ENCODE measurements around the gene NRIP1.

Gene NRIP1

DNA sequence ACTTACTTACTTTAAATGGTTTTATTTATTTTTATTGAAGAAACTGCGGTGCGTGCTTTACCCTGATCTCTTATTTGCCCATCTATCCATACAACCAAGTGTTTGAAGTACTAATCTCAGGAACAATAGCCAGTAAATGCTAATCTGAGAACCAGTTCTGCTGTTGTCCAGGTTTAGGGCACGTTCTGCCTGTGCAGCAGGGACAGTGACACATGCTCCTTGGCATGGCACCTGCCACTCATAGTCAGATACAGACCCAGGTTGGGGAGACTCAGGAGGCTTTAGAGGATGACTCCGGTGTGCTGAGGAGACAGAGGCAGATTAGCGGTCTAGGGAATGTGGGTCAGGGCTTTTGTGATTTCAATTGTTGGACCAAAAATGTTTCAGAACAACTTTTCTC is 83.6 kb downstream of the NRIP1 start:
- Histone ChIP-seq H3K4me3 (ENCODE audit: low read length) (no peak overlapping the region), H3K9me3 (ENCODE audit: control insufficient read depth, insufficient read depth, low read length) (no peaks in the 10 kb centered on the region), H3K27ac (ENCODE audit: low read length) (no peak overlapping the region), H3K27me3 (ENCODE audit: control insufficient read depth, insufficient read depth, low read length) (no peaks in the 10 kb centered on the region), H3K4me1 (ENCODE audit: control insufficient read depth, insufficient read depth, low read length) (no peaks in the 10 kb centered on the region), H3K36me3 (ENCODE audit: control insufficient read depth, insufficient read depth, low read length) (no peaks in the 10 kb centered on the region)
- no CpG with 5 or more reads among the region's 5 CpGs for WGBS (ENCODE audit: insufficient coverage, insufficient read length)
- DNase-seq (ENCODE audit: low read depth, low spot score), result no peak

DNA sequence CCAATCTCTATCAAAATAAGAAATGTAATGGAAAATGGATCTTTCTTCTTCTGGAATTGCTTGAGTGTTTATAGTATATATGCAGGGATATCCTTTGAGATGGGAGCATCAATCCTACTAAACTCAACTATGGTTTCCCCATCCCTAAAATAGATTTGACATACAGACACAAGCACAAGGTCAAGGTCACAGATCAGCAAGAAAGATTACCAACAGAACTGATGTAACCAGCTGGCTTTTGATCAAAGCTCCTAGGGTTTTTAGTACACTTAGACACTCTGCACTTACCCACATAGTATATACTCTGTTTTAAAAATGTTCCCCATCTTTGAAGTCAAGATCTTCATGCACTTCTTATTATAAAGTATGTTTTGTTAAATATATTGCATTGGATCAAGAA is 85.5 kb downstream of the NRIP1 start:
- H3K27ac ChIP-seq (ENCODE audit: low read length), result no peak overlapping the region
- no peaks in the 10 kb centered on the region for H3K27me3 ChIP-seq (ENCODE audit: control insufficient read depth, insufficient read depth, low read length)
- no peaks in the 10 kb centered on the region for H3K36me3 ChIP-seq (ENCODE audit: control insufficient read depth, insufficient read depth, low read length)
- no peak for DNase-seq (ENCODE audit: low read depth, low spot score)
- no peak overlapping the region for H3K4me3 ChIP-seq (ENCODE audit: low read length)
- no peaks in the 10 kb centered on the region for H3K4me1 ChIP-seq (ENCODE audit: control insufficient read depth, insufficient read depth, low read length)
- H3K9me3 ChIP-seq (ENCODE audit: control insufficient read depth, insufficient read depth, low read length), result no peaks in the 10 kb centered on the region

DNA sequence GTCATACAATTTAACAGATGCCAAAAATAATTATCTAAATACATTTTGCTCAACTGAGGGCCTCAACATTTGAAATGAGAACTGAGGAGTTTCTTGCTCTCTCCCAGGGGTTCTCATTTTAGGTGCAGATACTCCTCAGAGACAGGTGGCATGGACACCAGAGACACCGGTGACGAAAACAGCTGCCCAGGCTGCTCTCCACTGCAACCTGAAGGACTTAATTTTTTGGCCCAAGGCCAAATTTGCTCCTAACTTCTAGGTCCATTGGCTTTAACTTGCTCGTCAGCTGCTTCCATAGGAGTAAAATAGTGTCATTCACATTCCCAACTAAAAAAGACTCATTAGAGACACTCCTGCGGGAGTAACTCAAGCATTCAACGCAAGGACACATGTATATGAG is 87.0 kb downstream of the NRIP1 start:
- H3K9me3 ChIP-seq (ENCODE audit: control insufficient read depth, insufficient read depth, low read length), result no peaks in the 10 kb centered on the region
- H3K27me3 ChIP-seq (ENCODE audit: control insufficient read depth, insufficient read depth, low read length), result no peaks in the 10 kb centered on the region
- no peak overlapping the region for H3K4me3 ChIP-seq (ENCODE audit: low read length)
- WGBS (ENCODE audit: insufficient coverage, insufficient read length), result no CpG with 5 or more reads among the region's 5 CpGs
- H3K36me3 ChIP-seq (ENCODE audit: control insufficient read depth, insufficient read depth, low read length), result no peaks in the 10 kb centered on the region
- DNase-seq (ENCODE audit: low read depth, low spot score), result no peak
- H3K27ac ChIP-seq (ENCODE audit: low read length), result no peak overlapping the region
- H3K4me1 ChIP-seq (ENCODE audit: control insufficient read depth, insufficient read depth, low read length), result no peaks in the 10 kb centered on the region

DNA sequence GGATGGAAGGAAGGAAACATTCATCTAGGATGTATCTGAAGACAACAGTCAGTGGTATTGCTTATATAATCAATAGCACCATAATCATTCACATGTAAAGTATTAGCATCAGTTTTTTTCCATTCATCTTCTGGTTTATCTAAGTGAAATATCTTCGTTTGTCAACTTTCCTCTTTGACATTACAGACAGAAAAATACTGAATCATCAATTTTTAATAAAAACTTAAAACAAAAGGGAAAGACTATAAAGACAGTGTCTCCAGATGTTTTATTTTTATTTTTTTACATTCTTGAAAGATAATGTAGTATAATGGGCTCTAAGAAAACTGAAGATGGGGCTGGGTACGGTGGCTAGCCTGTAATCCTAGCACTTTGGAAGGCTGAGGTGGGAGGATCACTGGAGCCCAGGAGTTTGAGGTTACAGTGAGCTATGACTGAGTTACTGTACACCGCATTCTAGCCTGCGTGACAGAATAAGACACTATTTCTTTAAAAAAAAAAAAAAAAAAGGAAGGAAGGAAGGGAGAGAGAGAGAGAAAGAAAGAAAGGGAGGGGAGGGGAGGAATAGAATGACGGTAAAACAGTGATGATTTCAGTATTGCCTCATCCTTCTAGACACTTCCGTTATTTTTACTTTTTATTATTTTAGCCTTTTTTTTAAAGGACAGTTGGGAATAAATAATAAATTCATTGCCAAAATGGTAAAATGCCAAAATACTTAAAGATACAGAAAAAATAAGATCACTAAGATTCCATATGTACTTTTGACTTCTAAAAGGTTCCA is 89.5 kb downstream of the NRIP1 start:
- WGBS (ENCODE audit: insufficient coverage, insufficient read length), result no CpG with 5 or more reads among the region's 6 CpGs
- H3K27me3 ChIP-seq (ENCODE audit: control insufficient read depth, insufficient read depth, low read length), result no peaks in the 10 kb centered on the region
- H3K4me3 ChIP-seq (ENCODE audit: low read length), result no peak overlapping the region
- H3K36me3 ChIP-seq (ENCODE audit: control insufficient read depth, insufficient read depth, low read length), result no peaks in the 10 kb centered on the region
- no peak for DNase-seq (ENCODE audit: low read depth, low spot score)
- H3K4me1 ChIP-seq (ENCODE audit: control insufficient read depth, insufficient read depth, low read length), result no peaks in the 10 kb centered on the region
- no peaks in the 10 kb centered on the region for H3K9me3 ChIP-seq (ENCODE audit: control insufficient read depth, insufficient read depth, low read length)
- H3K27ac ChIP-seq (ENCODE audit: low read length), result no peak overlapping the region

DNA sequence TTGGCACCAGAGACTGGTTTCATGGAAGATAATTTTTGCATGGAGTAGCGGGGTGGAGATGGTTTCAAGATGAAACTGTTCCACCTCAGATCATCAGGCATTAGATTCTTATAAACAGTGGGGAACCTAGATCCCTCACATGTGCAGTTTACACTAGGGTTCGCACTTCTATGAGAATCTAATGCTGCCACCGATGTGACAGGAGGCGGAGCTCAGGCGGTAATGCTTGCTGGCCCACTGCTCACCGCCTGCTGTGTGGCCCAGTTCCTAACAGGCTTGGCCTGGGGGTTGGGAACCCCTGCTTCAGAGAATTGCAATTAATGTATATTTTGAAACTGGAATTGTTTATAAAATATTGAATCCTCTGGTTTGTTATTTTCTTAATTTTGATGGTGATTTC is 92.1 kb downstream of the NRIP1 start:
- no peaks in the 10 kb centered on the region for H3K9me3 ChIP-seq (ENCODE audit: control insufficient read depth, insufficient read depth, low read length)
- H3K27me3 ChIP-seq (ENCODE audit: control insufficient read depth, insufficient read depth, low read length), result no peaks in the 10 kb centered on the region
- WGBS (ENCODE audit: insufficient coverage, insufficient read length), result no CpG with 5 or more reads among the region's 6 CpGs
- no peak overlapping the region for H3K27ac ChIP-seq (ENCODE audit: low read length)
- H3K4me3 ChIP-seq (ENCODE audit: low read length), result no peak overlapping the region
- no peak for DNase-seq (ENCODE audit: low read depth, low spot score)
- no peaks in the 10 kb centered on the region for H3K4me1 ChIP-seq (ENCODE audit: control insufficient read depth, insufficient read depth, low read length)
- no peaks in the 10 kb centered on the region for H3K36me3 ChIP-seq (ENCODE audit: control insufficient read depth, insufficient read depth, low read length)

DNA sequence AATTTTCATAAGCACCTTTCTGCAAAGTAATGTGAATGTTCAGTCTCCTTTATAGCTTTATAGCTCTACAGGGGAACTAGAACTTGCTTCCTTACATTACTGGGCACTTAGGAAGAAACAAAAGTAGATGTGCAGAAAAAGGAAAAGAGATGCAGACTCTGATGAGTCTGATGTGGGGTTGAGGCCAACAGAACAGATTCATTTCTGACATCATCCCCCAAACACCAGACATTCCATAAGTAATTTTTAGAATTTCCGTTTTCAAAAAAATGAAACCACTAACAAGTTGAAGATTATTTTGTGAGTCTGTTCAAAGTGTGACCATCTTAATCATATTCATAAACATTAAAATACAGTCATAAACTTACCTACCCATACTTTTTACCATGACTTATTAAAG is 96.0 kb downstream of the NRIP1 start:
- no peaks in the 10 kb centered on the region for H3K4me1 ChIP-seq (ENCODE audit: control insufficient read depth, insufficient read depth, low read length)
- no peak overlapping the region for H3K27ac ChIP-seq (ENCODE audit: low read length)
- H3K9me3 ChIP-seq (ENCODE audit: control insufficient read depth, insufficient read depth, low read length), result no peaks in the 10 kb centered on the region
- H3K4me3 ChIP-seq (ENCODE audit: low read length), result no peak overlapping the region
- DNase-seq (ENCODE audit: low read depth, low spot score), result no peak
- no CpG with 5 or more reads among the region's 1 CpG for WGBS (ENCODE audit: insufficient coverage, insufficient read length)
- H3K27me3 ChIP-seq (ENCODE audit: control insufficient read depth, insufficient read depth, low read length), result no peaks in the 10 kb centered on the region
- H3K36me3 ChIP-seq (ENCODE audit: control insufficient read depth, insufficient read depth, low read length), result no peaks in the 10 kb centered on the region

DNA sequence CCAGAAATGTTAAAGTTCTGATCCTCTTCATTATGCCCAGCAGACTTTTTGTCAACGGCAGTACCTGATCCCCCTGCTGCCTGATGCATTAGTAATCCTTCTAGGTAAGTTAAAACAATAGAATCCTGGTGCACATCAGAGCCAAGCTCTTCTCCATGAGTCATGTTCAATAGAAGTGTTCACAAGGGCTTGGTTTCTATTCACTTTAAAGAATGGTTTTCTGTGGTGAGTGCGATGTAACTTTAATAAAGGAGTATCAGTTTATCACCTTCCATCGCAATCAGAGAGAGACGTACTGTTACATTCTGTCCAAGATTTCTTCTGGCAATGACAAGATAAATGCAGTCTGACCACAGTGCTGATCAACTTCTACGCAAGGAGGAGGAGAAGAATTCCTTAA is 96.8 kb downstream of the NRIP1 start:
- Histone ChIP-seq H3K36me3 (ENCODE audit: control insufficient read depth, insufficient read depth, low read length) (no peaks in the 10 kb centered on the region), H3K27me3 (ENCODE audit: control insufficient read depth, insufficient read depth, low read length) (no peaks in the 10 kb centered on the region), H3K27ac (ENCODE audit: low read length) (no peak overlapping the region), H3K9me3 (ENCODE audit: control insufficient read depth, insufficient read depth, low read length) (no peaks in the 10 kb centered on the region), H3K4me3 (ENCODE audit: low read length) (no peak overlapping the region), H3K4me1 (ENCODE audit: control insufficient read depth, insufficient read depth, low read length) (no peaks in the 10 kb centered on the region)
- DNase-seq (ENCODE audit: low read depth, low spot score), result no peak
- no CpG with 5 or more reads among the region's 5 CpGs for WGBS (ENCODE audit: insufficient coverage, insufficient read length)

DNA sequence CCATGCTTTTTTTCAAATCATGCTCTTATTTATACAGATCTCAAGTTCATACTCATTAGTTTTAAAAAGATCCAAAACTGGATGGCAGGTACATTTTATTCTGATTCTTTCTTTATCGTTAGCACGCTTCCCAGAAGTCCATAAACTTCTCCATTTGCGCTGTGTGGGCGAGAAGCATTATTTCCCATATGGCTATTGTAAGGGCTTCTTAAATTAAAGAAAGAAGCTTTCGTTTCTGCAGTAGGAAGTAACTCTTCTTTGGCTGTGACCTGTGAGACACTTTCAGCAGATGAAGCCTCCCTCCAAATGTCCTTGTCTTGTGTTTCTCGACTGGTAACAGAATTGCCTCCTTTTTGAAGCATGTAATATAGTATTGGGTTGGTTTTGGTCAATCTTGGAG is 100.2 kb downstream of the NRIP1 start:
- DNase-seq (ENCODE audit: low read depth, low spot score), result no peak
- no CpG with 5 or more reads among the region's 6 CpGs for WGBS (ENCODE audit: insufficient coverage, insufficient read length)
- no peaks in the 10 kb centered on the region for H3K36me3 ChIP-seq (ENCODE audit: control insufficient read depth, insufficient read depth, low read length)
- H3K27ac ChIP-seq (ENCODE audit: low read length), result no peak overlapping the region
- H3K4me1 ChIP-seq (ENCODE audit: control insufficient read depth, insufficient read depth, low read length), result no peaks in the 10 kb centered on the region
- no peak overlapping the region for H3K4me3 ChIP-seq (ENCODE audit: low read length)
- H3K27me3 ChIP-seq (ENCODE audit: control insufficient read depth, insufficient read depth, low read length), result no peaks in the 10 kb centered on the region
- no peaks in the 10 kb centered on the region for H3K9me3 ChIP-seq (ENCODE audit: control insufficient read depth, insufficient read depth, low read length)

DNA sequence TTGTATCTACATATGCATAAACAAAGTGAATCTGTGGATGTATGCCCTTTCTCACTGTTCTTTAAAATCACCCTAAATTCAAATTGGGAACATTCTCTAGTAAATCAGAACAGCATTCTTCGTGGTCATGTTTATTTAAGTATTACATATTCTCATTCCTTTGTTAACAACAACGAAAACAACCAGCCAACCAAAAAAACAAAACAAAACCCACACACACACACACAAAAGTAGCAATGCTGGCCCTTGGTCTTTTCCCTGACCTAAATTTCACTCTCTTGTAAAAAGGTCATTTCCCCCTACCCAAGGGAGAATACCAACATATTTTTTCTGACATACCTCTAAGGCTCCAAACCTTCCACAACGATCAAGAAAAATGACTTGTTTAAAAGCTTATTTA is 102.6 kb downstream of the NRIP1 start:
- Histone ChIP-seq H3K27ac (ENCODE audit: low read length) (no peak overlapping the region), H3K4me1 (ENCODE audit: control insufficient read depth, insufficient read depth, low read length) (no peaks in the 10 kb centered on the region), H3K27me3 (ENCODE audit: control insufficient read depth, insufficient read depth, low read length) (no peaks in the 10 kb centered on the region), H3K4me3 (ENCODE audit: low read length) (no peak overlapping the region), H3K9me3 (ENCODE audit: control insufficient read depth, insufficient read depth, low read length) (no peaks in the 10 kb centered on the region), H3K36me3 (ENCODE audit: control insufficient read depth, insufficient read depth, low read length) (no peaks in the 10 kb centered on the region)
- no peak for DNase-seq (ENCODE audit: low read depth, low spot score)
- 100% methylated on average over 1 of the region's 3 CpGs for WGBS (ENCODE audit: insufficient coverage, insufficient read length)

DNA sequence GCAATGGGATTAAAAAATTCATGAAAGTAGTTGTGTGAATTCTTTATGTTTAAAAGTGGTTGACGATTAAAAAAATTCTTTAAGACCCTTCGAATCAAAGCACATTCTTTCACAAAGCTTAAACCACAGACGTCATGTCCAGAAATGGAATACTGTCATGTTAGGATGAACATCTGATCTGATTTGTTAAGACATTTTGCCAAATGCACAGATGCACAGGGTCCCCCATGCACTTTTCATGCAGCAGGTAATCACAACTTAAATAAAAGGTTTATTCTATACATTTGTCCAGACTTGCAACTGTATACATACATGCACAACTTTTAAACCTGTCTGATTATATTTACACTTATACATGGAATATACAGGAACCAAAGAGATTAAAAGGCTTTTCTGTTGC is 103.3 kb downstream of the NRIP1 start:
- 100% methylated on average over 1 of the region's 3 CpGs for WGBS (ENCODE audit: insufficient coverage, insufficient read length)
- H3K4me1 ChIP-seq (ENCODE audit: control insufficient read depth, insufficient read depth, low read length), result no peaks in the 10 kb centered on the region
- no peaks in the 10 kb centered on the region for H3K36me3 ChIP-seq (ENCODE audit: control insufficient read depth, insufficient read depth, low read length)
- H3K27me3 ChIP-seq (ENCODE audit: control insufficient read depth, insufficient read depth, low read length), result no peaks in the 10 kb centered on the region
- H3K4me3 ChIP-seq (ENCODE audit: low read length), result no peak overlapping the region
- no peaks in the 10 kb centered on the region for H3K9me3 ChIP-seq (ENCODE audit: control insufficient read depth, insufficient read depth, low read length)
- DNase-seq (ENCODE audit: low read depth, low spot score), result no peak
- no peak overlapping the region for H3K27ac ChIP-seq (ENCODE audit: low read length)

DNA sequence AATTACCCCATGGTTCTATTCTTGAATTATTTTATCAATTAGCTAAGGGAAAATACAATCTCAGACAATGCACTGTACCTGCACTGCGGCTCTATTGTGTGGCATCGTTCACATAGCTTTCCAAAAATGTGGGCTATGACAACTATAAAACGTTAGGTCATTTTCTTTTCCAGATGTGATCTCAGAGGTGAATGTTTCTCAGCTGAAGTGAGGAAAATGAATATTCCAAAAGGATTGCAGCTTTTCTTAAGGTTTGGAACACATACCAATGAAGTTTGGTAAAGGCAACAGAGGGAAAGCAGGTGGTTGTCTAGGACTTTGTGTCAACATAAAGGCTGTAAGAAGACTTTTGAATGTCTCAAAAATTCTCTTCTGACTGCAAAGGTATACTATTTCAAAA is 105.5 kb downstream of the NRIP1 start:
- H3K27ac ChIP-seq (ENCODE audit: low read length), result no peak overlapping the region
- H3K4me3 ChIP-seq (ENCODE audit: low read length), result no peak overlapping the region
- H3K36me3 ChIP-seq (ENCODE audit: control insufficient read depth, insufficient read depth, low read length), result no peaks in the 10 kb centered on the region
- WGBS (ENCODE audit: insufficient coverage, insufficient read length), result no CpG with 5 or more reads among the region's 3 CpGs
- no peaks in the 10 kb centered on the region for H3K4me1 ChIP-seq (ENCODE audit: control insufficient read depth, insufficient read depth, low read length)
- no peaks in the 10 kb centered on the region for H3K9me3 ChIP-seq (ENCODE audit: control insufficient read depth, insufficient read depth, low read length)
- no peaks in the 10 kb centered on the region for H3K27me3 ChIP-seq (ENCODE audit: control insufficient read depth, insufficient read depth, low read length)
- DNase-seq (ENCODE audit: low read depth, low spot score), result no peak

Data from iPS DF 6.9 (cell line).